Natural killer cell (primary cell): ENCODE results near the gene PMCH. TPM values are rescaled to one million over a fixed set of nuclear protein-coding genes. Genes with fewer than 3 reads are reported as not detected.
"Not testable (repeated sequence)": the region's sequence is repeated elsewhere in the genome, so short reads cannot be mapped to it uniquely, and the experiment has no call there.

ENCODE experiments used
- ATAC-seq, 3 donors: fragments of 150-1000 bp in 2 of 3; fragments of 200-7000 bp in 1 of 3; cut with Tn5 transposase; 1 replicate in 1 of 3; 2 replicates in 2 of 3; pipeline ENCODE4 v1.10.0; 2021; ENCODE audit warnings: mild to moderate bottlenecking in 2 of 3, moderate library complexity in 2 of 3
- DNase-seq, 2 donors: peaks; one replicate each; pipeline versions ENCODE4 v3.0.0 to v3.0.0-alpha.2; 2013 to 2021; ENCODE audit warnings: mixed read lengths in 1 of 2
- H3K27ac ChIP-seq: one replicate; pipeline ENCODE4 v1.5.1; 2013; ENCODE audit warnings: mild to moderate bottlenecking, low read length
- H3K27me3 ChIP-seq: one replicate; pipeline ENCODE4 v1.6.1; 2013; ENCODE audit warnings: low read length; ENCODE audit not compliant: control insufficient read depth, insufficient read depth
- H3K36me3 ChIP-seq: one replicate; pipeline ENCODE4 v1.6.1; 2013; ENCODE audit warnings: low read length; ENCODE audit not compliant: control insufficient read depth, insufficient read depth
- H3K4me1 ChIP-seq: one replicate; pipeline ENCODE4 v1.6.1; 2013; ENCODE audit warnings: low read length; ENCODE audit not compliant: control insufficient read depth, insufficient read depth
- H3K4me3 ChIP-seq: one replicate; pipeline ENCODE4 v1.5.1; 2013; ENCODE audit warnings: low read length
- H3K9me3 ChIP-seq: one replicate; pipeline ENCODE4 v1.6.1; 2013; ENCODE audit warnings: low read length; ENCODE audit not compliant: control insufficient read depth, insufficient read depth
- H3K27ac Mint-ChIP-seq, 2 donors: one replicate each; pipeline ENCODE4 v1.8.0; 2022; ENCODE audit warnings: mild to moderate bottlenecking in 2 of 2, mixed read lengths in 2 of 2, moderate library complexity in 1 of 2
- H3K27me3 Mint-ChIP-seq, 2 donors: one replicate each; pipeline ENCODE4 v1.8.0; 2022; ENCODE audit warnings: low read depth in 2 of 2, mixed read lengths in 2 of 2
- H3K36me3 Mint-ChIP-seq: one replicate; pipeline ENCODE4 v1.8.0; 2022; ENCODE audit warnings: mixed read lengths
- H3K4me1 Mint-ChIP-seq, 2 donors: one replicate each; pipeline ENCODE4 v1.8.0; 2022; ENCODE audit warnings: mixed read lengths in 2 of 2
- H3K4me3 Mint-ChIP-seq: one replicate; pipeline ENCODE4 v1.8.0; 2022; ENCODE audit warnings: mild to moderate bottlenecking, moderate library complexity, mixed read lengths
- H3K9me3 Mint-ChIP-seq, 2 donors: one replicate each; pipeline ENCODE4 v1.8.0; 2022; ENCODE audit warnings: mixed read lengths in 2 of 2
- CTCF ChIP-seq: fragments of 200-600 bp; IDR thresholded peaks from one replicate; pipeline ENCODE4 v1.8.0; 2022; ENCODE audit warnings: antibody characterized with exemption
- whole genome bisulfite sequencing: methylation state at CpG from one replicate; pipeline ENCODE4 v1.1.7; 2013; ENCODE audit warnings: missing lambda C conversion rate; ENCODE audit not compliant: insufficient coverage; 5-methylcytosine and 5-hydroxymethylcytosine counted together
- intact Hi-C: fragments of 100-400 bp; cut with micrococcal nuclease; formaldehyde crosslinking; loops from one replicate; pipeline ENCODE4 v1.14.2; 2022
- total RNA-seq, 4 donors: library from RNA; stranded (reverse); fragments of 120-200 nt in 1 of 4; gene quantifications; one replicate each; pipeline versions ENCODE4 v1.2.3 to v1.2.4, GENCODE V29; 2013 to 2022

The PMCH gene
- not detected for total RNA-seq
- total RNA-seq (2013) = not detected

DNA sequence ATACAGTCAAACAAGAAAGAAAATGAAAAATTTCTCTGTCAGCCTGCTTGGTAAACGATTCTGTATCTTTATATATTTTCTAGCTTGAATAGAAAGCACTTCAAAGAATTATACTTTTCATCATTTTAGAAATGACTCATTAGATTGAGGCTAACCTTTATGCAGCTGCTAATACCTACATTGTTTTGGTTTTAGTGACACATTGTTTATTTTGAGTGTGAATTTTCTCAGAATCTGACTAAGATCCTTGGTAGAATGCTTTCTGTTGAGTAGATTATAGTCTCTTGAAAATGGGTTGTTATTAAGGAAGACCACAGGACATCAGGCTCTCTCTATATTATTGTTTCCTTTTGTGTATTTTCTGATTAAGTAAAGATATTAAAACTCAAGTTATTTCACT is at the start of gene PMCH:
Gene PMCH (minus strand): TSS at position 45 of the 400 bp plus-strand sequence. CDS start 63 bp downstream, outside the sequence.
- no peaks in the 10 kb centered on the region for H3K36me3 Mint-ChIP-seq
- H3K27ac Mint-ChIP-seq = no peak within 1 kb of the TSS
- Histone ChIP-seq H3K9me3 (no peaks in the 10 kb centered on the region), H3K4me1 (no peaks in the 10 kb centered on the region), H3K36me3 (no peaks in the 10 kb centered on the region), H3K4me3 (no peak within 1 kb of the TSS), H3K27ac (no peak within 1 kb of the TSS), H3K27me3 (no peaks in the 10 kb centered on the region)
- ATAC-seq = no peak
- no CpG with 5 or more reads among the region's 1 CpG for WGBS
- no peaks in the 10 kb centered on the region for H3K27me3 Mint-ChIP-seq
- H3K4me1 Mint-ChIP-seq = no peaks in the 10 kb centered on the region
- no peaks in the 10 kb centered on the region for H3K9me3 Mint-ChIP-seq
- intact Hi-C loops = no loop called here
- H3K4me3 Mint-ChIP-seq = no peak within 1 kb of the TSS
- DNase-seq = no peak
- TF ChIP-seq CTCF = no peak

DNA sequence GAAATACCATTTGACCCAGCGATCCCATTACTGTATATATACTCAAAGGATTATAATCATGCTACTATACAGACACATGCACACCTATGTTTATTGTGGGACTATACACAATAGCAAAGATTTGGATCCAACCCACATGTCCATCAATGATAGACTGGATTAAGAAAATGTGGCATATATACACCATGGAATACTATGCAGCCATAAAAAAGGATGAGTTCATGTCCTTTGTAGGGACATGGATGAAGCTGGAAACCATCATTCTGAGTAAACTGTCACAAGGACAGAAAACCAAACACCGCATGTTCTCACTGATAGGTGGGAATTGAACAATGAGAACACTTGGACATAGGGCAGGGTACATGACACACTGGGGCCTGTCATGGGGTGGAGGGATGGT is 43.2 kb upstream of the PMCH start:
- ATAC-seq, H3K4me1 Mint-ChIP-seq, H3K9me3 Mint-ChIP-seq, H3K4me1 ChIP-seq, DNase-seq, H3K4me3 ChIP-seq, H3K9me3 ChIP-seq, H3K36me3 Mint-ChIP-seq, H3K27ac ChIP-seq, intact Hi-C loops, H3K27me3 ChIP-seq, H3K36me3 ChIP-seq, H3K27ac Mint-ChIP-seq, H3K27me3 Mint-ChIP-seq, H3K4me3 Mint-ChIP-seq: not testable (repeated sequence)
- WGBS = 96% methylated on average over 1 of the region's 2 CpGs

- H3K27ac Mint-ChIP-seq = no peak overlapping the region
- Histone ChIP-seq H3K4me3 (no peak overlapping the region), H3K36me3 (no peaks in the 10 kb centered on the region), H3K9me3 (no peaks in the 10 kb centered on the region), H3K27me3 (no peaks in the 10 kb centered on the region), H3K4me1 (no peaks in the 10 kb centered on the region), H3K27ac (no peak overlapping the region)
- no peak overlapping the region for H3K4me3 Mint-ChIP-seq
- DNase-seq (no peak), ATAC-seq (no peak)
- peaks cover 0 to 11% of the 10 kb centered on the region in 2 donors for H3K27me3 Mint-ChIP-seq
- H3K36me3 Mint-ChIP-seq = no peaks in the 10 kb centered on the region
- H3K4me1 Mint-ChIP-seq = no peaks in the 10 kb centered on the region
- intact Hi-C loops = no loop called here
- TF ChIP-seq CTCF = no peak
- peaks cover 0 to 4% of the 10 kb centered on the region in 2 donors for H3K9me3 Mint-ChIP-seq
- 95% methylated on average over 2 of the region's 2 CpGs for WGBS
Measured at GRCh38 chr12:102234599-102234998, 37.0 kb upstream of the PMCH start.

- no peaks in the 10 kb centered on the region for H3K36me3 Mint-ChIP-seq
- no peak overlapping the region for H3K4me3 Mint-ChIP-seq
Measured at GRCh38 chr12:102232446-102232845, 34.8 kb upstream of the PMCH start.

More at GRCh38 chr12:102232446-102232845, 34.8 kb upstream of the PMCH start:
- Mint-ChIP-seq H3K27me3 (peaks cover 0 to 11% of the 10 kb centered on the region in 2 donors), H3K9me3 (no peaks in the 10 kb centered on the region), H3K27ac (no peak overlapping the region), H3K4me1 (no peaks in the 10 kb centered on the region)
- H3K27me3 ChIP-seq = no peaks in the 10 kb centered on the region
- ATAC-seq (no peak), DNase-seq (no peak)
- no peak for TF ChIP-seq CTCF
- H3K9me3 ChIP-seq = no peaks in the 10 kb centered on the region
- intact Hi-C loops = no loop called here
- H3K36me3 ChIP-seq = no peaks in the 10 kb centered on the region
- H3K4me3 ChIP-seq = no peak overlapping the region
- H3K4me1 ChIP-seq = no peaks in the 10 kb centered on the region
- WGBS = 97% methylated on average over 1 of the region's 1 CpG
- H3K27ac ChIP-seq = no peak overlapping the region
